DOHH2 (cell line): Measurements from ENCODE around the gene SLC9A9.

Experiments
- H3F3A ChIP-seq: fragments of 200-600 bp; sonication (generic), shearing (Covaris generic); 2 replicates; pipeline ENCODE4 v1.6.0; 2016; ENCODE audit warnings: antibody characterized with exemption, mild to moderate bottlenecking; ENCODE audit not compliant: control insufficient read depth, insufficient read depth
- H3K27ac ChIP-seq: fragments of 200-600 bp; sonication (generic); 2 replicates; pipeline ENCODE4 v1.5.1; 2014; ENCODE audit warnings: low read depth, mild to moderate bottlenecking, low read length, moderate library complexity
- H3K27me3 ChIP-seq: fragments of 200-600 bp; sonication (generic); 2 replicates; pipeline ENCODE4 v1.6.1; 2014; ENCODE audit warnings: mild to moderate bottlenecking, low read length, mixed read lengths; ENCODE audit not compliant: control insufficient read depth
- H3K36me3 ChIP-seq: fragments of 200-600 bp; sonication (generic); 2 replicates; pipeline ENCODE4 v1.6.1; 2014; ENCODE audit warnings: mild to moderate bottlenecking, low read length, moderate library complexity, mixed read lengths; ENCODE audit not compliant: control insufficient read depth
- H3K4me1 ChIP-seq: fragments of 200-600 bp; sonication (generic); 2 replicates; pipeline ENCODE4 v1.6.1; 2014; ENCODE audit warnings: mild to moderate bottlenecking, low read length, mixed read lengths; ENCODE audit not compliant: control insufficient read depth
- H3K4me2 ChIP-seq: fragments of 200-600 bp; sonication (generic); 2 replicates; pipeline ENCODE4 v1.6.0; 2014; ENCODE audit warnings: mild to moderate bottlenecking, low read length, moderate library complexity
- H3K4me3 ChIP-seq: fragments of 200-600 bp; sonication (generic); 2 replicates; pipeline ENCODE4 v1.5.1; 2014; ENCODE audit warnings: mild to moderate bottlenecking, low read length, mixed read lengths
- H3K79me2 ChIP-seq: fragments of 200-600 bp; sonication (generic); 2 replicates; pipeline ENCODE4 v1.6.1; 2014; ENCODE audit warnings: mild to moderate bottlenecking, low read length, mixed read lengths; ENCODE audit not compliant: control insufficient read depth
- H3K9me2 ChIP-seq: fragments of 200-600 bp; sonication (generic); replicated peaks from 2 replicates; pipeline ENCODE4 v1.6.1; 2014; ENCODE audit warnings: mild to moderate bottlenecking, low read length, mixed read lengths; ENCODE audit not compliant: control insufficient read depth
- H3K9me3 ChIP-seq: fragments of 200-600 bp; sonication (generic); 2 replicates; pipeline ENCODE4 v1.6.1; 2014; ENCODE audit warnings: antibody characterized with exemption, low read length, mixed read lengths; ENCODE audit not compliant: control insufficient read depth, insufficient read depth
- H4K20me1 ChIP-seq: fragments of 200-600 bp; sonication (generic); 2 replicates; pipeline ENCODE4 v1.6.0; 2014; ENCODE audit warnings: low read depth, mild to moderate bottlenecking, antibody characterized with exemption, low read length, moderate library complexity; ENCODE audit not compliant: control insufficient read depth, insufficient read depth
- EZH2phosphoT487 ChIP-seq: fragments of 200-600 bp; sonication (generic); IDR thresholded peaks from 2 replicates; pipeline ENCODE4 v1.6.1; 2017; ENCODE audit warnings: borderline replicate concordance, mild to moderate bottlenecking, antibody characterized with exemption, low read length, moderate library complexity, mixed read lengths
- TF ChIP-seq, protein P1 (sequence below): fragments of 200-600 bp; sonication (generic); IDR thresholded peaks from one replicate; pipeline ENCODE4 v1.5.1; 2014; ENCODE audit warnings: antibody characterized with exemption, mild to moderate bottlenecking, low read depth, low read length; ENCODE audit not compliant: poor library complexity, severe bottlenecking

The SLC9A9 gene

GRCh38 chr3:143475981-143476380 lies 372.3 kb downstream of the SLC9A9 start:
- Histone ChIP-seq H3K4me3 (no peak overlapping the region), H3K27me3 (no peaks in the 10 kb centered on the region), H3K36me3 (no peaks in the 10 kb centered on the region), H3F3A (no peaks in the 10 kb centered on the region), H4K20me1 (no peaks in the 10 kb centered on the region), H3K4me1 (peaks cover 5% of the 10 kb centered on the region; the same call in 1 of the 2 replicates), H3K79me2 (no peaks in the 10 kb centered on the region), H3K4me2 (no peak overlapping the region), H3K27ac (no peak overlapping the region), H3K9me2 (no peaks in the 10 kb centered on the region), H3K9me3 (no peaks in the 10 kb centered on the region)
- TF ChIP-seq, protein P1, sequence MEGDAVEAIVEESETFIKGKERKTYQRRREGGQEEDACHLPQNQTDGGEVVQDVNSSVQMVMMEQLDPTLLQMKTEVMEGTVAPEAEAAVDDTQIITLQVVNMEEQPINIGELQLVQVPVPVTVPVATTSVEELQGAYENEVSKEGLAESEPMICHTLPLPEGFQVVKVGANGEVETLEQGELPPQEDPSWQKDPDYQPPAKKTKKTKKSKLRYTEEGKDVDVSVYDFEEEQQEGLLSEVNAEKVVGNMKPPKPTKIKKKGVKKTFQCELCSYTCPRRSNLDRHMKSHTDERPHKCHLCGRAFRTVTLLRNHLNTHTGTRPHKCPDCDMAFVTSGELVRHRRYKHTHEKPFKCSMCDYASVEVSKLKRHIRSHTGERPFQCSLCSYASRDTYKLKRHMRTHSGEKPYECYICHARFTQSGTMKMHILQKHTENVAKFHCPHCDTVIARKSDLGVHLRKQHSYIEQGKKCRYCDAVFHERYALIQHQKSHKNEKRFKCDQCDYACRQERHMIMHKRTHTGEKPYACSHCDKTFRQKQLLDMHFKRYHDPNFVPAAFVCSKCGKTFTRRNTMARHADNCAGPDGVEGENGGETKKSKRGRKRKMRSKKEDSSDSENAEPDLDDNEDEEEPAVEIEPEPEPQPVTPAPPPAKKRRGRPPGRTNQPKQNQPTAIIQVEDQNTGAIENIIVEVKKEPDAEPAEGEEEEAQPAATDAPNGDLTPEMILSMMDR, result no peak
- no peak for TF ChIP-seq EZH2phosphoT487

- Histone ChIP-seq H3F3A (no peaks in the 10 kb centered on the region), H3K79me2 (no peaks in the 10 kb centered on the region), H3K4me1 (peaks cover 5% of the 10 kb centered on the region; the same call in 1 of the 2 replicates), H3K4me2 (no peak overlapping the region), H3K36me3 (no peaks in the 10 kb centered on the region), H3K27ac (no peak overlapping the region), H3K9me3 (no peaks in the 10 kb centered on the region), H3K27me3 (no peaks in the 10 kb centered on the region), H4K20me1 (no peaks in the 10 kb centered on the region), H3K4me3 (no peak overlapping the region), H3K9me2 (no peaks in the 10 kb centered on the region)
- TF ChIP-seq, protein P1, result no peak
- TF ChIP-seq EZH2phosphoT487, result no peak
Observed at GRCh38 chr3:143472731-143473523, 375.3 kb downstream of the SLC9A9 start.

GRCh38 chr3:143471705-143472104 lies 376.6 kb downstream of the SLC9A9 start:
- Histone ChIP-seq H3K27me3 (no peaks in the 10 kb centered on the region), H3K27ac (no peak overlapping the region), H3K4me3 (no peak overlapping the region), H3K4me1 (peaks cover 5% of the 10 kb centered on the region; the same call in 1 of the 2 replicates), H3F3A (no peaks in the 10 kb centered on the region), H3K79me2 (no peaks in the 10 kb centered on the region), H3K9me2 (no peaks in the 10 kb centered on the region), H4K20me1 (no peaks in the 10 kb centered on the region), H3K9me3 (no peaks in the 10 kb centered on the region), H3K4me2 (no peak overlapping the region), H3K36me3 (no peaks in the 10 kb centered on the region)
- no peak for TF ChIP-seq EZH2phosphoT487
- TF ChIP-seq, protein P1, result no peak
